Fibroblast of skin of scalp (primary cell): Measurements from ENCODE around the gene SPAG4.

ENCODE experiments used
- DNase-seq: peaks from one replicate; pipeline ENCODE4 v3.0.0-alpha.2; 2013

SPAG4 gene

DNA sequence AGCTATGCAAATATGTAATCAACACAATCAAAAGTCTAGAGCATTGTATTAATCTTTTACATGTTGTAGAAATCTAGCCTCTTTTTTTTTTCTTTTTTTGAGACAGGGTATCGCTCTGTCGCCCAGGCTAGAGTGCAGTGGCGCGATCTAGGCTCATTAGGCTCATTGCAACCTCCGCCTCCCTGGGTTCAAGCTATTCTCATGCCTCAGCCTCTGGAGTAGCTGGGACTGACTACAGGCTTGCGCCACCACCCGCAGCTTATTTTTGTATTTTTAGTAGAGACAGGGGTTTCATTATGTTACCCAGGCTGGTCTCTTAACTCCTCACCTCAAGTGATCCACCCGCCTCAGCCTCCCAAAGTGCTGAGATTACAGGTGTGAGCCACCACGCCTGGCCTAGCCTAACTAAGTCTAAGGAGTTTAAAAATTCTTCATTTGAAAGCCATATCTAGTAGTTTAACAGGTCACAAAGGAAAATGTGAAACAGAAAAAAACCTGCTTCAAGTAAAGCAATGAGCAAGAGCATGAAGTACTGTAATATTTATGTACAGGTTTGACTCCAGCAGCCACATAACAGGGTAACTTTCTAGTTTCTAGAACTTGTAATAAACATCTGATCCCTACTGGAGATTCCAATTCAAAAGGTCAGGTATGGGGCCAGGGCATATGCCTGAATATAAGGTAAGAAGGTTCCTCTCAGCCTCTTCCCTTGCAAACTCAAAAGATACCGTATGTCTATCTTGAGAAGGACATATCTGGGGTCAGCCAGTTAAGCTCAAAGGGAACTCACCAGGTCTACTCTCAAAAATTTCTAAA is 44.7 kb downstream of the SPAG4 start:
- no peak for DNase-seq

GRCh38 chr20:35661053-35661452 is 45.4 kb downstream of the SPAG4 start:
- DNase-seq = no peak

DNA sequence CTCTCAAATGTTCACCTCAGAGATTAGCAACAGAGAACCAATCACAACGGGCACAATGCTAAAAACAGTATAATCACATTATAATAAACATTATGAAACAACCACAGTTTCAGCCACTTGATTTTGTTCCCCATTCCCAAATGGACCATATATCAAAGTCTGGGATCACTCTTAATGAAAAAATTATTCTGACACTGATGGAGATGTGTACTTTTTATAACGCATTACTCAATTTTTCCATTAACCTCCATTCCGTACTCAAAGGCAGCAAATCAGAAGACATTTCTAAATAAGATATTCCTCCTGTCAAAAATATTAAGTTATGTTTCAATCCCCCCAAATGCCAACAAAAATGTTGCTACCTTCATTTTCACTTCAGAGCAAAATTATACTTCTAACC is 46.3 kb downstream of the SPAG4 start:
- no peak for DNase-seq

- no peak for DNase-seq
Observed at GRCh38 chr20:35662551-35662950, 46.9 kb downstream of the SPAG4 start.

DNA sequence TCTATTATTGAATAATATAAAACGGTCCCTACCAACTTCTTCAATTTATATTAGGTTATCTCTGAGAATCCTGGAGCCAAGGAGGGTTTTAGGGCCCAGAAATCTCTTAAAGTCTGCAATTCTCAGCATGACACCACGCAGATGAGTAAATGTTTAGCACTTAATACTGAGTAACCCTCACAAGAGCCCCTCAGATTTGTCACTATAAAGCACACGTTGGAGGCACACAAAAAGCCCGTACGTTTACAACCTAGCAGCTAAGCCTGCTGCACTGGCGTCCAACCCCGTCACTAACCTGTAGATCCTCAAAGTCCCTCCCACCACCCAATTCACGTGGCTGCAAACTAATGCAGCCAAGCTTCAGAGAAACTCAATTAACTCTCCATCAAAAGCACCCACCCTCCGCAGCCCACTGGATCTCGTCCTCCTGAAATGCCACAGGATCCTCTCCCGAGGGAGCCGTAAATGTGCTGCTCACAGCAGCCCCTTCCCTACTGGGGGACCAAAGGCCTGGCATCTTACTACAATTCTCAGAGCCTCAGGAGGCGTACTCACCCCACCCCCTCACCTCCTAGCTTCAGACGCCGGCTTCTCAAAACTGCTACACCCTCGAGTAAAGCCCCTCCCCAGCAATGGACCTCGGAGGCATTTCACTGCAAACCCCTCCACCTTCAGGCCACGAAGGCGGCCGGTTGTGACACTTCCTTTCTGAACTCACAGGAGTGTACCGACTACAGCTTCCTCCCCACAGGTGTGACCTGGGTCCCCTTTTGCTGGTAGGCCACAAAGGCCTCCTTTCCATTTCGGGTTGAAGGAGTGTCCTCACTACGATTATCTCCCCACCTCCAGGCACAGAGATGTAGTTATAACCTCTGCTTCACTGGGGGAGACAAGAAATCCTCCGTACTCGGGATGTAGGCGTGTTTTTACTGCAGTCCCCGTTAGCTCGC is 48.2 kb downstream of the SPAG4 start:
- peak; percentile 7 for DNase-seq

GRCh38 chr20:35664466-35665206 is 49.0 kb downstream of the SPAG4 start, which contains the start of the genes CPNE1 and RBM12:
Gene CPNE1 (minus strand): TSS chr20:35664900. CDS start chr20:35632923, 31,977 bp downstream.
Gene RBM12 (minus strand): TSS chr20:35664900. CDS start chr20:35655322, 9,578 bp downstream.
- peak; percentile 93 for DNase-seq

DNA sequence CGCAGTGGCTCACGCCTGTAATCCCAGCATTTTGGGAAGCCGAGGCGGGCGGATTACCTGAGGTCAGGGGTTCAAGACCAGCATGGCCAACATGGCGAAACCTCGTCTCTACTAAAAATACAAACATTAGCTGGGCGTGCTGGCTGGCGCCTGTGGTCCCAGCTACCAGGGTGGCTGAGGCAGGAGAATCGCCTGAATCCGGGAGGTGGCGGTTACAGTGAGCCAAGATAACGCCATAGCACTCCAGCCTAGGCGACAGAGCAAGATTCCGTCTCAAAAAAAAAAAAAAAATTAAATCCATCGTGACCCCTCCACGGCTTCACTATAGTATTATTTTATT is 50.3 kb downstream of the SPAG4 start:
- DNase-seq = no peak

GRCh38 chr20:35669221-35669620 is 53.6 kb downstream of the SPAG4 start:
- no peak for DNase-seq

GRCh38 chr20:35669681-35670080 is 54.1 kb downstream of the SPAG4 start:
- no peak for DNase-seq
